ENCODE measurements around the gene MYT1.

MYT1 gene

DNA sequence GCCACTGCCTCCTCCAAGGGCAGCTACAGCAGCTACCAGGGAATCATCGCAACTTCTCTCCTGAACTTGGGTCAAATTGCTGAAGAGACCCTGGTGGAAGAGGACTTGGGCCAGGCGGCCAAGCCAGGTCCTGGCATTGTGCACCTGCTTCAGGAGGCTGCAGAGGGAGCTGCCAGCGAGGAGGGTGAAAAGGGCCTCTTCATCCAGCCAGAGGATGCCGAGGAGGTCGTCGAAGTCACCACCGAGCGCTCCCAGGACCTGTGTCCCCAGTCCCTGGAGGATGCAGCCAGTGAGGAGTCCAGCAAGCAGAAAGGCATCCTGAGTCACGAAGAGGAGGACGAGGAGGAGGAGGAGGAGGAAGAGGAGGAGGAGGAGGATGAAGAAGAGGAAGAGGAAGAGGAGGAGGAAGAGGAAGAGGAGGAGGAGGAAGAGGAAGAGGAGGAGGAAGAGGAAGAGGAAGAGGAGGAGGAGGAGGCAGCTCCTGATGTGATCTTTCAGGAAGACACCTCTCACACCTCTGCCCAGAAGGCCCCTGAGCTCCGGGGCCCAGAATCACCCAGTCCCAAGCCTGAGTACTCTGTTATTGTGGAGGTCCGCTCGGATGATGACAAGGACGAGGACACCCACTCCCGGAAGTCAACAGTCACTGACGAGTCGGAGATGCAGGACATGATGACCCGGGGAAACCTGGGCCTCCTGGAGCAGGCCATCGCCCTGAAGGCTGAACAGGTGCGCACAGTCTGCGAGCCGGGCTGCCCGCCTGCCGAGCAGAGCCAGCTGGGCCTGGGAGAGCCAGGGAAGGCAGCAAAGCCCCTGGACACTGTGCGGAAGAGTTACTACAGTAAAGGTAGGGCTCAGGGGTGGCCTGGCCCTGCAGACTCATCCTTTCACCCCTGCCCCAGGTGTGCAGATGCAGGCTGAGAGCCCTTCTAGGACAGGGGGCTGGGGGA, 43.7 kb downstream of the MYT1 start:
- TF ChIP-seq, protein P1, sequence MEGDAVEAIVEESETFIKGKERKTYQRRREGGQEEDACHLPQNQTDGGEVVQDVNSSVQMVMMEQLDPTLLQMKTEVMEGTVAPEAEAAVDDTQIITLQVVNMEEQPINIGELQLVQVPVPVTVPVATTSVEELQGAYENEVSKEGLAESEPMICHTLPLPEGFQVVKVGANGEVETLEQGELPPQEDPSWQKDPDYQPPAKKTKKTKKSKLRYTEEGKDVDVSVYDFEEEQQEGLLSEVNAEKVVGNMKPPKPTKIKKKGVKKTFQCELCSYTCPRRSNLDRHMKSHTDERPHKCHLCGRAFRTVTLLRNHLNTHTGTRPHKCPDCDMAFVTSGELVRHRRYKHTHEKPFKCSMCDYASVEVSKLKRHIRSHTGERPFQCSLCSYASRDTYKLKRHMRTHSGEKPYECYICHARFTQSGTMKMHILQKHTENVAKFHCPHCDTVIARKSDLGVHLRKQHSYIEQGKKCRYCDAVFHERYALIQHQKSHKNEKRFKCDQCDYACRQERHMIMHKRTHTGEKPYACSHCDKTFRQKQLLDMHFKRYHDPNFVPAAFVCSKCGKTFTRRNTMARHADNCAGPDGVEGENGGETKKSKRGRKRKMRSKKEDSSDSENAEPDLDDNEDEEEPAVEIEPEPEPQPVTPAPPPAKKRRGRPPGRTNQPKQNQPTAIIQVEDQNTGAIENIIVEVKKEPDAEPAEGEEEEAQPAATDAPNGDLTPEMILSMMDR (IDR thresholded peaks at IDR 0.05; ENCODE audit: extremely low read depth, missing control alignments): no peak
- DNase-seq (ENCODE audit: low spot score): no peak

DNA sequence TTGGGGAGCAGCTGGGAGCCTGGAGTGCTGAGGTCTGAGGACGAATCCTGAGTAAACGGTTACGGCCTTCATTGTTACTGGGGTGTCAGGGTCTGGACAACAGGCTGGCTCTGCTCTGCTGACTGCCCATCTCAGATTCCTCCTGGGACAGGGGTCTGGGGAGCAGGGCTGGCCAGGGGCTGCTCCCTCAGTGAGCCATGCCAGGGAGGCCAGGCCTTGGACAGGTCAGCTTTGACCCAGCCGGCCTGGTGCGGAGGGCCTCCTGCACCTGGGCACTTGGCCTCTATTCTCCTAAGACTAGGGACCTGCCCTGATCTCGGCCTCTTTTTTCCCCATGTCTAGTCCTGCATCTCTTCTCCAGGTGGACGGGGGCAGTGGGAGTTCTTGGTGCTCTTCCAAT, 44.9 kb downstream of the MYT1 start:
- DNase-seq (ENCODE audit: low spot score): no peak
- TF ChIP-seq, protein P1 (IDR thresholded peaks at IDR 0.05; ENCODE audit: extremely low read depth, missing control alignments): no peak

GRCh38 chr20:64210656-64211369, 46.6 kb downstream of the MYT1 start:
- TF ChIP-seq, protein P1 (IDR thresholded peaks at IDR 0.05; ENCODE audit: extremely low read depth, missing control alignments): no peak

DNA sequence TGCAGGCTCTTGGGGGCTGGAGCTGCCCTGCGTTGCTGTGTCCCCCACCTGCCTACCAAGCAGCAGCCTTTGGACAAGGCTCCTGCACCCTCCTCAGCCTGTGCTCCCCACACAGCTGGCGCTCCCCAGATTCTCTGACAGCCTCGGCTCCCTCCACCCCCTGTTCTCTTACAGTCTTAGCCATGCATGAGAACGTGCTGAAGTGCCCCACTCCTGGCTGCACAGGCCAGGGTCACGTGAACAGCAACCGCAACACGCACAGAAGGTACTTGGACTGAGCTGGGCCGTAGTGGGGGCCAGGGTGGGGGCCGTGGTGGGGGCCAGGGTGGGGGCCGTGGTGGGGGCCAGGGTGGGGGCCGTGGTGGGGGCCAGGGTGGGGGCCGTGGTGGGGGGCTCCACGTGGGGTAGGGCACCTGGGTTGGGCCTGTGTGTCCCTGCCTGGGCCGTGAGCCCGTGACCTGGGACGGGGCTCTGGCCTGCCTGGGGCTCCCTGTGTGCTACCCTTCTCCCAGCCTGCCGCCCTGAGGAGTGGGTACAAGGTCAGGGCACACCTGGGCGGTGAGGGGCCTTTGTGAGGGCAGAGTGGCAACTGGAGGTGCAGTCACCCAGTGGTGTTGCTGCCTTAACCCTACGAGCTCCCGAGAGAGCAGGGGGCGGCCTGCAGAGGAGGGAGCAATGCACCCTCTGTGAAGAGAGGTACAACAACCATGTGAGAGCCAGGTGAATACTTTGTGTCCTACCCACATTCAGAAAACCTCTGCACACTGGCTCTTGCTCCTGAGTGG, 47.8 kb downstream of the MYT1 start:
- TF ChIP-seq, protein P1 (IDR thresholded peaks at IDR 0.05; ENCODE audit: extremely low read depth, missing control alignments): no peak
- DNase-seq (ENCODE audit: low spot score): no peak

More at GRCh38 chr20:64210656-64211369, 46.6 kb downstream of the MYT1 start:
- DNase-seq (ENCODE audit: low spot score): no peak

GRCh38 chr20:64212755-64213154, 48.5 kb downstream of the MYT1 start:
- no peak for DNase-seq (ENCODE audit: low spot score)

DNA sequence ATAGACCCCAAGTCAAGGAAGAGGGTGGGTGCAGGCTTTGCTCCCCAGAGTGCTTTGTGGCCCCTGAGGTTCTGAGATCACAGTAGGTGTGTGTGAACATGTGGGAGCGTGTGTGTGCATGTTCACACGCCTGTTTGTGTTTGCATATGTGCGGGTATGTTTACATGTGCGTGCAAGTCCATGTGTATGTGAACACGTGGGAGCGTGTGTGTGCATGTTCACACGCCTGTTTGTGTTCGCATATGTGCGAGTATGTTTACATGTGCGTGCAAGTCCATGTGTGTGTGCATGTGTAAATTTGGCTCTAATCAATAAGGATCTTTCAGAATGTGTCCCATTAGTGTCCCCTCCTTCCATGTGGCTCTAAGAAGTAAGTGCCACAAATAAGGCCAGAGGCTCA, 49.9 kb downstream of the MYT1 start:
- no peak for DNase-seq (ENCODE audit: low spot score)
- TF ChIP-seq, protein P1 (IDR thresholded peaks at IDR 0.05; ENCODE audit: extremely low read depth, missing control alignments): no peak

More at GRCh38 chr20:64212755-64213154, 48.5 kb downstream of the MYT1 start:
- TF ChIP-seq, protein P1 (IDR thresholded peaks at IDR 0.05; ENCODE audit: extremely low read depth, missing control alignments): no peak
